HepG2 (cell line): ENCODE data around the gene OR2B2. TPM values are rescaled to one million over a fixed set of nuclear protein-coding genes. Genes with fewer than 3 reads are reported as not detected.

Experiments
- BCL6 ChIP-seq: IDR thresholded peaks from 2 replicates; pipeline ENCODE4 v1.6.1; 2016; ENCODE audit warnings: missing genetic modification reagents, missing compliant biosample characterization
- DNMT1 ChIP-seq: sonication (generic); formaldehyde crosslinking; IDR thresholded peaks from 2 replicates; pipeline ENCODE4 v1.5.1; 2020; ENCODE audit warnings: mild to moderate bottlenecking, missing genetic modification reagents
- ERF ChIP-seq: IDR thresholded peaks from 2 replicates; pipeline ENCODE4 v1.6.1; 2018; ENCODE audit warnings: missing biosample characterization, missing genetic modification reagents
- FOXA3 ChIP-seq: IDR thresholded peaks from 2 replicates; pipeline ENCODE4 v1.6.1; 2016; ENCODE audit warnings: missing genetic modification reagents, missing compliant biosample characterization
- FOXP1 ChIP-seq, 2 experiments: fragments of 450-650 bp in 1 of 2; IDR thresholded peaks; 2 replicates each; pipeline ENCODE4 v1.6.1; 2017 to 2018; ENCODE audit warnings: antibody characterized with exemption in 1 of 2
- MAFK ChIP-seq, 2 experiments: IDR thresholded peaks in 1 of 2; conservative IDR thresholded peaks in 1 of 2; 2 replicates each; pipeline ENCODE4 v1.6.1; 2011; ENCODE audit warnings: improper control_type of control experiment in 2 of 2, low read length in 2 of 2
- MIER3 ChIP-seq: IDR thresholded peaks from 2 replicates; pipeline ENCODE4 v1.6.1; 2016; ENCODE audit warnings: missing compliant biosample characterization, borderline replicate concordance
- NR2F6 ChIP-seq, 2 experiments: IDR thresholded peaks; 2 replicates each; pipeline ENCODE4 v1.6.1; 2016; ENCODE audit warnings: antibody characterized with exemption in 1 of 2, mild to moderate bottlenecking in 1 of 2
- PHF21A ChIP-seq: sonication (generic); formaldehyde crosslinking; IDR thresholded peaks from 2 replicates; pipeline ENCODE4 v1.5.0; 2020; ENCODE audit warnings: mild to moderate bottlenecking, missing genetic modification reagents
- SPEN ChIP-seq: sonication (generic); formaldehyde crosslinking; IDR thresholded peaks from 2 replicates; pipeline ENCODE4 v1.5.1; 2020; ENCODE audit warnings: low read depth, mild to moderate bottlenecking, missing genetic modification reagents
- SRF ChIP-seq: IDR thresholded peaks from 2 replicates; pipeline ENCODE4 v1.6.1; 2011; ENCODE audit warnings: mild to moderate bottlenecking, low read depth, low read length, moderate library complexity
- TGIF2 ChIP-seq: IDR thresholded peaks from 2 replicates; pipeline ENCODE4 v1.6.1; 2016; ENCODE audit warnings: control low read depth, missing compliant biosample characterization
- ZNF224 ChIP-seq: sonication (generic); formaldehyde crosslinking; IDR thresholded peaks from 2 replicates; pipeline ENCODE4 v1.5.0; 2020; ENCODE audit warnings: mild to moderate bottlenecking, missing genetic modification reagents
- ZNF274 ChIP-seq: sonication (generic); formaldehyde crosslinking; IDR thresholded peaks from 2 replicates; pipeline ENCODE4 v1.5.1; 2020; ENCODE audit warnings: mild to moderate bottlenecking, missing genetic modification reagents
- ZNF446 ChIP-seq: sonication (generic); formaldehyde crosslinking; IDR thresholded peaks from 2 replicates; pipeline ENCODE4 v1.5.0; 2020; ENCODE audit warnings: mild to moderate bottlenecking, missing genetic modification reagents
- ZNF562 ChIP-seq: sonication (generic); formaldehyde crosslinking; IDR thresholded peaks from 2 replicates; pipeline ENCODE4 v1.8.0; 2022; ENCODE audit warnings: missing genetic modification reagents, borderline replicate concordance
- ZNF569 ChIP-seq: sonication (generic); formaldehyde crosslinking; IDR thresholded peaks from 2 replicates; pipeline ENCODE4 v1.5.0; 2020; ENCODE audit warnings: mild to moderate bottlenecking, missing genetic modification reagents, moderate library complexity, borderline replicate concordance
- ZNF703 ChIP-seq: sonication (generic); formaldehyde crosslinking; IDR thresholded peaks from 2 replicates; pipeline ENCODE4 v1.5.1; 2020; ENCODE audit warnings: missing genetic modification reagents, mild to moderate bottlenecking, moderate library complexity, borderline replicate concordance
- ZNF841 ChIP-seq: sonication (generic); formaldehyde crosslinking; IDR thresholded peaks from 2 replicates; pipeline ENCODE4 v1.8.1; 2023; ENCODE audit warnings: missing genetic modification reagents, borderline replicate concordance
- ZNF878 ChIP-seq: sonication (generic); formaldehyde crosslinking; IDR thresholded peaks from 2 replicates; pipeline ENCODE4 v1.8.1; 2023; ENCODE audit warnings: mild to moderate bottlenecking, missing genetic modification reagents, moderate library complexity
- ZNF879 ChIP-seq: sonication (generic); formaldehyde crosslinking; IDR thresholded peaks from 2 replicates; pipeline ENCODE4 v1.8.1; 2023; ENCODE audit warnings: missing genetic modification reagents
- ZNF883 ChIP-seq: sonication (generic); formaldehyde crosslinking; IDR thresholded peaks from 2 replicates; pipeline ENCODE4 v1.5.1; 2020; ENCODE audit warnings: mild to moderate bottlenecking, missing genetic modification reagents; ENCODE audit errors: not compliant biosample characterization
- polyA plus RNA-seq, 8 experiments: library from polyadenylated mRNA; depleted of rRNA in 3 of 8; stranded (reverse) in 7 of 8; unstranded in 1 of 8; fragments of >200 nt; fragmentation: Illumina TruSeq in 4 of 8; extraction: Trizol in 4 of 8; gene quantifications; 2 replicates each; pipeline versions ENCODE4 v1.2.1 to v1.2.3, GENCODE V29; 2011 to 2016; ENCODE audit warnings: low read depth in 4 of 8, missing spikeins in 1 of 8, mixed read lengths in 1 of 8; ENCODE audit not compliant: insufficient read depth in 1 of 8
- total RNA-seq, 5 experiments: library from RNA; depleted of rRNA; stranded (reverse); fragments of >200 nt; fragmentation: Illumina TruSeq; extraction: Trizol; gene quantifications; 2 replicates each; pipeline ENCODE4 v1.2.3, GENCODE V29; 2016; ENCODE audit warnings: low read depth in 1 of 5
- TF ChIP-seq, protein P1 (sequence below): IDR thresholded peaks from 2 replicates; pipeline ENCODE4 v1.6.1; 2016; ENCODE audit warnings: low read depth, control low read depth
- TF ChIP-seq, protein P2 (sequence below): fragments of 450-650 bp; IDR thresholded peaks from 2 replicates; pipeline ENCODE4 v1.6.1; 2017; ENCODE audit warnings: mild to moderate bottlenecking
- TF ChIP-seq, protein P3 (sequence below): sonication (generic); formaldehyde crosslinking; IDR thresholded peaks from 2 replicates; pipeline ENCODE4 v1.8.0; 2022; ENCODE audit warnings: missing genetic modification reagents, mild to moderate bottlenecking, inconsistent platforms, borderline replicate concordance
- TF ChIP-seq, protein P4 (sequence below): sonication (generic); formaldehyde crosslinking; IDR thresholded peaks from 2 replicates; pipeline ENCODE4 v1.4.0; 2020; ENCODE audit warnings: missing genetic modification reagents

Gene OR2B2
- total and polyA plus RNA-seq, 2 of the 13 experiments (the other 11 are each of a cell fraction or from before 2014, with no cell fraction given) = not detected

DNA sequence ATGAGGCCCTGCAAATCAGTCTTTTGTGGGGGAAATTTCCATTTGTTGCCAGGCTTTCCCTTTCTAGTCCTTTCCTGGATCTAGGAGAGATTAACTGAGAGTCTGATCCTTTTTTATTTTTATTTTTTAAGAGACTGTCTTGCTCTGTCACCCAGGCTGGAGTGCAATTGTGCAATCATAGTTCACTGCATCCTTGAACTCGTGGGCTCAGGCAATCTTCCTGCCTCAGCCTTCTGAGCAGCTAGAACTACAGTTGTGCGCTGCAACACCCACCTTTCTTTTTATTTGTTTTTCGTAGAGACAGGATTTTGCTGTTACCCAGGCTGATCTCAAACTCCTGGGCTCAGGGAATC, 22.9 kb downstream of the OR2B2 start (continued):
- TF ChIP-seq ZNF883 (CRISPR knock-in tag) (no peak), PHF21A (peak; percentile 37; the same call in 1 of the 2 replicates), FOXP1 (IDR thresholded peaks at IDR 0.05) (no peak), FOXP1 (CRISPR knock-in tag; IDR thresholded peaks at IDR 0.05) (no peak; the same call in 1 of the 2 replicates), ZNF562 (no peak), ZNF446 (CRISPR knock-in tag) (no peak), FOXA3 (CRISPR knock-in tag) (peak; percentile 46), TGIF2 (no peak), BCL6 (peak; percentile 69), MIER3 (peak; percentile 58; the same call in 1 of the 2 replicates), NR2F6 (IDR thresholded peaks at IDR 0.05) (0 out of 2 replicates have a peak, but pooled peaks have one; percentile 38), NR2F6 (CRISPR knock-in tag; IDR thresholded peaks at IDR 0.05) (peak; percentile 56; the same call in 1 of the 2 replicates), ZNF879 (CRISPR knock-in tag) (no peak), ZNF878 (no peak), SRF (no peak), SPEN (0 out of 2 replicates have a peak, but pooled peaks have one; percentile 43), ZNF569 (no peak), ZNF224 (CRISPR knock-in tag) (no peak), ZNF703 (CRISPR knock-in tag) (no peak), DNMT1 (no peak), ZNF274 (no peak), ERF (CRISPR knock-in tag) (peak; percentile 59; the same call in 1 of the 2 replicates), ZNF841 (CRISPR knock-in tag) (no peak), MAFK (conservative IDR thresholded peaks at IDR 0.05 in 1 of 2, IDR thresholded peaks at IDR 0.05 in 1 of 2; ENCODE audit: low read length in 2 of 2) (no peak)
- TF ChIP-seq, protein P1, sequence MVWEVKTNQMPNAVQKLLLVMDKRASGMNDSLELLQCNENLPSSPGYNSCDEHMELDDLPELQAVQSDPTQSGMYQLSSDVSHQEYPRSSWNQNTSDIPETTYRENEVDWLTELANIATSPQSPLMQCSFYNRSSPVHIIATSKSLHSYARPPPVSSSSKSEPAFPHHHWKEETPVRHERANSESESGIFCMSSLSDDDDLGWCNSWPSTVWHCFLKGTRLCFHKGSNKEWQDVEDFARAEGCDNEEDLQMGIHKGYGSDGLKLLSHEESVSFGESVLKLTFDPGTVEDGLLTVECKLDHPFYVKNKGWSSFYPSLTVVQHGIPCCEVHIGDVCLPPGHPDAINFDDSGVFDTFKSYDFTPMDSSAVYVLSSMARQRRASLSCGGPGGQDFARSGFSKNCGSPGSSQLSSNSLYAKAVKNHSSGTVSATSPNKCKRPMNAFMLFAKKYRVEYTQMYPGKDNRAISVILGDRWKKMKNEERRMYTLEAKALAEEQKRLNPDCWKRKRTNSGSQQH = peak; percentile 20; the same call in 1 of the 2 replicates
- TF ChIP-seq, protein P2, sequence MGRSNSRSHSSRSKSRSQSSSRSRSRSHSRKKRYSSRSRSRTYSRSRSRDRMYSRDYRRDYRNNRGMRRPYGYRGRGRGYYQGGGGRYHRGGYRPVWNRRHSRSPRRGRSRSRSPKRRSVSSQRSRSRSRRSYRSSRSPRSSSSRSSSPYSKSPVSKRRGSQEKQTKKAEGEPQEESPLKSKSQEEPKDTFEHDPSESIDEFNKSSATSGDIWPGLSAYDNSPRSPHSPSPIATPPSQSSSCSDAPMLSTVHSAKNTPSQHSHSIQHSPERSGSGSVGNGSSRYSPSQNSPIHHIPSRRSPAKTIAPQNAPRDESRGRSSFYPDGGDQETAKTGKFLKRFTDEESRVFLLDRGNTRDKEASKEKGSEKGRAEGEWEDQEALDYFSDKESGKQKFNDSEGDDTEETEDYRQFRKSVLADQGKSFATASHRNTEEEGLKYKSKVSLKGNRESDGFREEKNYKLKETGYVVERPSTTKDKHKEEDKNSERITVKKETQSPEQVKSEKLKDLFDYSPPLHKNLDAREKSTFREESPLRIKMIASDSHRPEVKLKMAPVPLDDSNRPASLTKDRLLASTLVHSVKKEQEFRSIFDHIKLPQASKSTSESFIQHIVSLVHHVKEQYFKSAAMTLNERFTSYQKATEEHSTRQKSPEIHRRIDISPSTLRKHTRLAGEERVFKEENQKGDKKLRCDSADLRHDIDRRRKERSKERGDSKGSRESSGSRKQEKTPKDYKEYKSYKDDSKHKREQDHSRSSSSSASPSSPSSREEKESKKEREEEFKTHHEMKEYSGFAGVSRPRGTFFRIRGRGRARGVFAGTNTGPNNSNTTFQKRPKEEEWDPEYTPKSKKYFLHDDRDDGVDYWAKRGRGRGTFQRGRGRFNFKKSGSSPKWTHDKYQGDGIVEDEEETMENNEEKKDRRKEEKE = no peak
- TF ChIP-seq, protein P3, sequence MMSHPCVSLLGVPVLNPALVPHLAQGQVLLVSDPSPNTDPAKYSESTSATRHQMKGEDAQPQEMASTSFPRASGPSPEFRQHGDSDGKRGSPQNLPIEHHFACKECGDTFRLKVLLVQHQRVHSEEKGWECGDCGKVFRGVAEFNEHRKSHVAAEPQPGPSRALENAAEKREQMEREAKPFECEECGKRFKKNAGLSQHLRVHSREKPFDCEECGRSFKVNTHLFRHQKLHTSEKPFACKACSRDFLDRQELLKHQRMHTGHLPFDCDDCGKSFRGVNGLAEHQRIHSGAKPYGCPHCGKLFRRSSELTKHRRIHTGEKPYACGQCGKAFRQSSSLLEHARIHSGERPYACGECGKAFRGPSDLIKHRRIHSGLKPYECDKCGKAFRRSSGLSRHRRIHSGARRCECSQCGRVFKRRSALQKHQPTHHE = no peak
- TF ChIP-seq, protein P4, sequence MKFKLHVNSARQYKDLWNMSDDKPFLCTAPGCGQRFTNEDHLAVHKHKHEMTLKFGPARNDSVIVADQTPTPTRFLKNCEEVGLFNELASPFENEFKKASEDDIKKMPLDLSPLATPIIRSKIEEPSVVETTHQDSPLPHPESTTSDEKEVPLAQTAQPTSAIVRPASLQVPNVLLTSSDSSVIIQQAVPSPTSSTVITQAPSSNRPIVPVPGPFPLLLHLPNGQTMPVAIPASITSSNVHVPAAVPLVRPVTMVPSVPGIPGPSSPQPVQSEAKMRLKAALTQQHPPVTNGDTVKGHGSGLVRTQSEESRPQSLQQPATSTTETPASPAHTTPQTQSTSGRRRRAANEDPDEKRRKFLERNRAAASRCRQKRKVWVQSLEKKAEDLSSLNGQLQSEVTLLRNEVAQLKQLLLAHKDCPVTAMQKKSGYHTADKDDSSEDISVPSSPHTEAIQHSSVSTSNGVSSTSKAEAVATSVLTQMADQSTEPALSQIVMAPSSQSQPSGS (CRISPR knock-in tag) = peak; percentile 17; the same call in 1 of the 2 replicates
